ENCODE measurements around the gene RAB42. TPM values are rescaled to one million over a fixed set of nuclear protein-coding genes. Genes with fewer than 3 reads are reported as not detected.
A peak's percentile ranks its signal among the peaks of the same experiment; 100 is the strongest.

The RAB42 gene
- total RNA-seq, 1 experiment from 2014 or later = 13.2 TPM

GRCh38 chr1:28577052-28577678, 14.9 kb upstream of the RAB42 start:
- no peak overlapping the region for H3K18ac ChIP-seq (ENCODE audit: insufficient read length, low read depth, low read length)
- no peak overlapping the region for H2BK20ac ChIP-seq (ENCODE audit: low read depth, low read length, poor library complexity, severe bottlenecking)
- Mint-ChIP-seq H3K27ac (peak overlapping the region in 1 of 3 experiments; percentile 93; a peak in 2 of 7 replicates), H3K27me3 (ENCODE audit: low read depth) (no peaks in the 10 kb centered on the region), H3K4me3 (no peak overlapping the region), H3K9me3 (no peaks in the 10 kb centered on the region; a peak in 1 of 5 replicates), H3K36me3 (ENCODE audit: insufficient read depth in 1 of 3, low read depth in 3 of 3) (peaks cover 33 to 69% (median 45%) of the 10 kb centered on the region in 3 experiments), H3K4me1 (peaks cover 13 to 16% of the 10 kb centered on the region in 2 experiments)
- H3K23me2 ChIP-seq (ENCODE audit: insufficient read length, low read depth, low read length, poor library complexity, severe bottlenecking) = peaks cover 12% of the 10 kb centered on the region
- H2BK120ac ChIP-seq (ENCODE audit: low read depth, low read length, poor library complexity, severe bottlenecking) = no peak overlapping the region
- DNase-seq = peak; percentile 57
- no peak overlapping the region for H3K23ac ChIP-seq (ENCODE audit: insufficient read length, low read depth, low read length)
- no peak for TF ChIP-seq CTCF (conservative IDR thresholded peaks at IDR 0.05)
- no peak overlapping the region for H3K14ac ChIP-seq (ENCODE audit: insufficient read depth, low read length)
- no peak overlapping the region for H3K4me2 ChIP-seq (ENCODE audit: insufficient read depth, insufficient read length, low read length)
- H4K91ac ChIP-seq (ENCODE audit: insufficient read length, low read depth, low read length) = no peak overlapping the region
- no peak overlapping the region for H4K8ac ChIP-seq (replicated peaks; ENCODE audit: insufficient read length, low read depth, low read length)
- H3K4me1 ChIP-seq (ENCODE audit: insufficient read depth, low read length) = no peaks in the 10 kb centered on the region
- no peak overlapping the region for H3T11ph ChIP-seq (ENCODE audit: low read length)
- peaks cover 16% of the 10 kb centered on the region; the same call in 1 of the 2 replicates for H3K79me2 ChIP-seq (ENCODE audit: insufficient read depth, low read length)
- H4K20me1 ChIP-seq (ENCODE audit: control insufficient read depth, insufficient read depth, insufficient read length) = no peaks in the 10 kb centered on the region
- no peak overlapping the region for H3K56ac ChIP-seq (ENCODE audit: insufficient read length, low read depth, low read length)
- H2AK5ac ChIP-seq (ENCODE audit: insufficient read length, low read length) = no peak overlapping the region
- no peak overlapping the region for H4K5ac ChIP-seq (ENCODE audit: insufficient read length, low read depth, low read length)
- H2AFZ ChIP-seq (ENCODE audit: low read length) = no peak overlapping the region
- H2BK12ac ChIP-seq (ENCODE audit: insufficient read length, low read depth, low read length) = no peak overlapping the region
- H2BK5ac ChIP-seq (ENCODE audit: insufficient read length, low read length) = no peak overlapping the region
- H3K4ac ChIP-seq (ENCODE audit: low read depth, low read length) = no peak overlapping the region
- H2BK15ac ChIP-seq (ENCODE audit: low read depth, low read length) = no peak overlapping the region
- no peaks in the 10 kb centered on the region for H3K9me3 ChIP-seq (ENCODE audit: control insufficient read depth, low read depth, low read length)
- no CpG with 5 or more reads among the region's 1 CpG for WGBS (ENCODE audit: extremely low coverage, insufficient read length, low lambda C conversion rate)
- no peak overlapping the region for H3K9ac ChIP-seq (ENCODE audit: extremely low read depth, insufficient read length, low read length)
- no peaks in the 10 kb centered on the region for H3K79me1 ChIP-seq (ENCODE audit: insufficient read depth, low read depth, low read length, poor library complexity, severe bottlenecking)
- no peak overlapping the region for H3K27ac ChIP-seq (ENCODE audit: insufficient read length, low read depth, low read length)
- no peaks in the 10 kb centered on the region for H3K27me3 ChIP-seq (ENCODE audit: insufficient read depth, low read length)

Data from H9 (cell line).